C4-2B (cell line): ENCODE measurements around the gene HDAC4.
"Not testable (repeated sequence)": the region's sequence is repeated elsewhere in the genome, so short reads cannot be mapped to it uniquely, and the experiment has no call there.

Experiments
- H3K27ac ChIP-seq: fragments of 450-650 bp; 2 replicates; pipeline ENCODE4 v1.5.1; 2017
- ZFX ChIP-seq: fragments of 450-650 bp; IDR thresholded peaks from 2 replicates; pipeline ENCODE4 v1.6.1; 2017
- TF ChIP-seq, protein P1 (sequence below): fragments of 450-650 bp; conservative IDR thresholded peaks from 2 replicates; pipeline ENCODE4 v1.5.1; 2017; ENCODE audit warnings: mild to moderate bottlenecking

HDAC4 gene

GRCh38 chr2:239400596-239401066 lies at the start of gene HDAC4:
TSS of gene HDAC4 (minus strand) at chr2:239401020. CDS start at chr2:239352699, 48,321 bp downstream.
- peak within 1 kb of the TSS; percentile 96 for H3K27ac ChIP-seq
- TF ChIP-seq, protein P1, sequence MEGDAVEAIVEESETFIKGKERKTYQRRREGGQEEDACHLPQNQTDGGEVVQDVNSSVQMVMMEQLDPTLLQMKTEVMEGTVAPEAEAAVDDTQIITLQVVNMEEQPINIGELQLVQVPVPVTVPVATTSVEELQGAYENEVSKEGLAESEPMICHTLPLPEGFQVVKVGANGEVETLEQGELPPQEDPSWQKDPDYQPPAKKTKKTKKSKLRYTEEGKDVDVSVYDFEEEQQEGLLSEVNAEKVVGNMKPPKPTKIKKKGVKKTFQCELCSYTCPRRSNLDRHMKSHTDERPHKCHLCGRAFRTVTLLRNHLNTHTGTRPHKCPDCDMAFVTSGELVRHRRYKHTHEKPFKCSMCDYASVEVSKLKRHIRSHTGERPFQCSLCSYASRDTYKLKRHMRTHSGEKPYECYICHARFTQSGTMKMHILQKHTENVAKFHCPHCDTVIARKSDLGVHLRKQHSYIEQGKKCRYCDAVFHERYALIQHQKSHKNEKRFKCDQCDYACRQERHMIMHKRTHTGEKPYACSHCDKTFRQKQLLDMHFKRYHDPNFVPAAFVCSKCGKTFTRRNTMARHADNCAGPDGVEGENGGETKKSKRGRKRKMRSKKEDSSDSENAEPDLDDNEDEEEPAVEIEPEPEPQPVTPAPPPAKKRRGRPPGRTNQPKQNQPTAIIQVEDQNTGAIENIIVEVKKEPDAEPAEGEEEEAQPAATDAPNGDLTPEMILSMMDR = no peak
- no peak for TF ChIP-seq ZFX

- H3K27ac ChIP-seq = not testable (repeated sequence)
Measured at GRCh38 chr2:239449468-239449867, 48.6 kb upstream of the HDAC4 start.

DNA sequence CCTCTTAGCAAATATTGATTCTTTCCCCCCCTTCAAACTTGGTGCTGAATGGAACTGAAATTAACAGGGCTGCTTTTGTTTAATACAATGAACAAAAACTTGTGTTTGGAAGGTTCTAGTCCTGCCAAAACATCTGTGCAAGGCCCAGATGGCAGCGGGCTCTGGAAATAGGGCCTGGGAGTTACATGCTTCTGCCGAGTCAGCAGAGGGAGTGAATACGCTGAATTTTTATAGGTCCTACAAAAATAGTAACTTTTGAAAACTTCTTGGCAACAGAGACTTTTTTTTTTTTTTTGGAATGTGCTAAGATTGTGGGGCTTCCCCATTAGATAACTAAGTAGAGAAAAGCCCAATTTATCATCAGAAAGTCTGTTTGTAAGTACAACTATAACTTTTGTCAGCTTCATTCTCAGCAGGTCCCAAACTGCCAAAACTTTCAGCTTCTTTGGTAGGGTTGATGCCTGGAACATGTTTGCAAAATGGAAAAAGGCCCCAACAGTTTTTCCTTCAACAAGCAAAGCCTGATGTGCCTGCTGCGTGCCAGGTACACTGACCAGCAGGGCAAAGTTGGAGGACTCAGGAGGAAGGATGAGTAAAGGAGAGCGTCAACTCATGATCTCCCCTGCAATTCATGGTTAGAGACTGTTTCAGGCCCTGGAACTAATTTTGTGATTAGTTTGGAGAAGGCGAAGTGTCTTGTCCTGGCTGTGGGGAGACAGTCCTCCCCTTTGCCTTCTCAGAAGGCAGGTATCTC lies 45.1 kb upstream of the HDAC4 start:
- H3K27ac ChIP-seq = no peak overlapping the region
- TF ChIP-seq ZFX = no peak
- TF ChIP-seq, protein P1 = no peak

GRCh38 chr2:239444626-239445577 lies 44.1 kb upstream of the HDAC4 start:
- H3K27ac ChIP-seq = no peak overlapping the region
- no peak for TF ChIP-seq ZFX
- TF ChIP-seq, protein P1 = no peak

DNA sequence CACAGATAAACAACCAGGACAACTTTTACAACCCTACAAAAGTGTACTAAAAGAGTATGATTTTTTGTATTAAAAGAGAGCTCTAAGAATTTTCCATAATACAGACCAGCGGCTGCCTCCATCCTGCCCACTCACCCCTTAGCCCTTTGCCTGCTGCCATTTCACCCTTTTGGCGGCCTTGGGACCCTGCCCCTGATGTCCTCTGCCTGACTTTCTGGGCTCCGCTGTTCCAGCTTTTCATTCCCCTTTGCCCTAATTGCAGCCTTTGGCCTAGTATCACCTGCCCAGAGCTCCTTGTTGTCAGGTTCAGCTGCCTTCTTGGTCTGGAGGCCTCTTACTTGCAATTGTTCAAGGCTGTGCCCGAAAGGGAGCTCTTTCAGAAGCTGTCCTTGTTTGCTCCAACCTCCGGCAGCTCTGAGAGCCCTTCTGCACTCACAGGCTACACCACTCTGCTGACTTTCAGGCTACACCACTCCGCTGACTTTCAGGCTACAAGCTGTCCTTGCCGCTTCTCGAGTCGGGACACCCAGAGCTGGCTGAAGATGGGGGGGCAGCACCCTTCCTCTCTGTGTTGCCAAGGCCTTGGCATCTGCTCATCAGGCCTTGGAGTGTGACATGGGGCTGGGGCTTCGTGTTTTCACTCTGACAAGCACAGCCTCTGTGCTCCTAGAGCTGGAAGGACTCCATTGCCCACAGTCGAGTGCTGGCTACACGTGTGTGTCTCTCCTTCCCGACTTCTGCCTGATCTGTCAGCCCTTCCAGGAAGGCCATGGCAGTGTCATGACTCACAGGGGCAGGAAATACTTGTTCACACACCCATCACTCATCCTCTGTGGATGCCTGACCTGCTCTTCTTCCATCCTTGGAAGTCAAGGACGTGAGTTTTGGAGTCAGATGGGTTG lies 43.1 kb upstream of the HDAC4 start:
- no peak for TF ChIP-seq ZFX
- TF ChIP-seq, protein P1 = no peak
- no peak overlapping the region for H3K27ac ChIP-seq

GRCh38 chr2:239443102-239443620 lies 42.3 kb upstream of the HDAC4 start:
- H3K27ac ChIP-seq = no peak overlapping the region

More at GRCh38 chr2:239443102-239443620, 42.3 kb upstream of the HDAC4 start:
- no peak for TF ChIP-seq ZFX
- TF ChIP-seq, protein P1 = no peak
